GM18511 (cell line): ENCODE data around the gene ETV6.

ENCODE experiments used
- ATAC-seq: cut with Tn5 transposase; IDR thresholded peaks from one replicate; pipeline ENCODE4 v1.9.1; 2021; ENCODE audit warnings: mild to moderate bottlenecking, moderate library complexity; ENCODE audit not compliant: unreplicated experiment

ETV6 gene

GRCh38 chr12:11713202-11713601 lies 63.7 kb downstream of the ETV6 start:
- no peak for ATAC-seq

- ATAC-seq, result no peak
These were observed 65.2 kb downstream of the ETV6 start for GRCh38 chr12:11714626-11715025.

GRCh38 chr12:11715621-11716020 lies 66.1 kb downstream of the ETV6 start:
- ATAC-seq, result no peak

GRCh38 chr12:11716794-11717518 lies 67.5 kb downstream of the ETV6 start:
- ATAC-seq, result no peak

GRCh38 chr12:11717519-11717961 lies 68.1 kb downstream of the ETV6 start:
- no peak for ATAC-seq

GRCh38 chr12:11718105-11718504 lies 68.6 kb downstream of the ETV6 start:
- no peak for ATAC-seq

- no peak for ATAC-seq
These were observed 69.3 kb downstream of the ETV6 start for GRCh38 chr12:11718768-11719253.

GRCh38 chr12:11719678-11720099 lies 70.2 kb downstream of the ETV6 start:
- no peak for ATAC-seq

- no peak for ATAC-seq
These were observed 72.6 kb downstream of the ETV6 start for GRCh38 chr12:11722071-11722470.

GRCh38 chr12:11722578-11723138 lies 73.2 kb downstream of the ETV6 start:
- ATAC-seq, result no peak

GRCh38 chr12:11723993-11724392 lies 74.5 kb downstream of the ETV6 start:
- no peak for ATAC-seq

- no peak for ATAC-seq
These were observed 75.4 kb downstream of the ETV6 start for GRCh38 chr12:11724888-11725311.

- ATAC-seq, result no peak
These were observed 76.2 kb downstream of the ETV6 start for GRCh38 chr12:11725686-11726085.

- no peak for ATAC-seq
These were observed 77.2 kb downstream of the ETV6 start for GRCh38 chr12:11726659-11727058.

- no peak for ATAC-seq
These were observed 77.7 kb downstream of the ETV6 start for GRCh38 chr12:11727133-11727664.

GRCh38 chr12:11728154-11728755 lies 78.8 kb downstream of the ETV6 start:
- ATAC-seq, result no peak

- no peak for ATAC-seq
These were observed 79.5 kb downstream of the ETV6 start for GRCh38 chr12:11729008-11729407.

- no peak for ATAC-seq
These were observed 80.1 kb downstream of the ETV6 start for GRCh38 chr12:11729439-11730150.

- ATAC-seq, result peak; percentile 48
These were observed 81.0 kb downstream of the ETV6 start for GRCh38 chr12:11730299-11731041.

GRCh38 chr12:11731042-11731357 lies 81.5 kb downstream of the ETV6 start:
- ATAC-seq, result no peak

GRCh38 chr12:11731455-11731854 lies 82.0 kb downstream of the ETV6 start:
- ATAC-seq, result peak; percentile 35
